ENCODE data around the gene ARHGAP15.

- TF ChIP-seq CTCF (IDR thresholded peaks at IDR 0.05; ENCODE audit: low read depth, low read length, poor library complexity, severe bottlenecking) (no peak), EZH2phosphoT487 (IDR thresholded peaks at IDR 0.05; ENCODE audit: borderline replicate concordance, low read length) (no peak)
These were observed 470.9 kb downstream of the ARHGAP15 start for GRCh38 chr2:143600116-143600515.
